GM21619 (cell line): ENCODE results near the gene IL1RAPL1.
"Not testable (repeated sequence)": the region's sequence is repeated elsewhere in the genome, so short reads cannot be mapped to it uniquely, and the experiment has no call there.

Source experiments
- ATAC-seq: cut with Tn5 transposase; IDR thresholded peaks from one replicate; pipeline ENCODE4 v1.9.1; 2021; ENCODE audit not compliant: unreplicated experiment

The IL1RAPL1 gene

DNA sequence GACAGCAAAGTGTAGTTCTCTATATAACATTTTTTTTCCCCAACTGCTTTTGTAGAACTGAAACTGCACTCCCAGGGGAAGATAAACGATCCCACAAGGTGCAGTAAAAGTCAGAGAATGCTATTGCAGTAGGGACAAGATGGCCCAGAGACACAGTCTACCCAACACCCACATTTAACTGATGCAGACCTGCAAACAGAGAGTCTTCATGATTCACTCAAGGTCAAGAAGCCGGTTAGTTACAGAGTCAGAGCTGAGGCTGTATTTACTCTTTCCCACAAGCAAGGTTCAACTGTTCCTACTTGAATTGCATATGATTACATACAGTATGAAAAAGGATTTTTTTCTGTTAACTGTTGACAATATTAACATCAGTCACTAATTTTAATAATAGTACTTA, 654.6 kb downstream of the IL1RAPL1 start:
- ATAC-seq, result no peak

GRCh38 chrX:29242856-29243255, 655.6 kb downstream of the IL1RAPL1 start:
- ATAC-seq, result no peak

DNA sequence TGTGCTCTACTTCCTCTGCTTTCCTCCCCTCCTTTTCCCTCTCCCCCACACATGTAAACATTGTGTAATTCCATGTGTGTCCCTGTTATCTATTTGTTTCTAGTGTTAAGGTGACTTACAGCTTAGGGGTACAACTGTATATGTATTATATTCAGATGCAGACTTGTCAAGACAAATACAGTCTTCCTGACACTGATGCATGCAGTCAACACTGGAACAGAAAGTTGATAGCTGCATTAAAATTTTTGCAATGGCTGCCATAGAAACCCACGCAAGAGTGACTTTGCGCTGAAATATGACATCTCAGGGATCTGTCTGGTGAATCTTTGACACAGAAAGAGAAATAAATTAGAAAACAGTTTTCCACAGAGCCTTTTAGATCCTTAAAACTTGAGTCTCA, 656.7 kb downstream of the IL1RAPL1 start:
- no peak for ATAC-seq

DNA sequence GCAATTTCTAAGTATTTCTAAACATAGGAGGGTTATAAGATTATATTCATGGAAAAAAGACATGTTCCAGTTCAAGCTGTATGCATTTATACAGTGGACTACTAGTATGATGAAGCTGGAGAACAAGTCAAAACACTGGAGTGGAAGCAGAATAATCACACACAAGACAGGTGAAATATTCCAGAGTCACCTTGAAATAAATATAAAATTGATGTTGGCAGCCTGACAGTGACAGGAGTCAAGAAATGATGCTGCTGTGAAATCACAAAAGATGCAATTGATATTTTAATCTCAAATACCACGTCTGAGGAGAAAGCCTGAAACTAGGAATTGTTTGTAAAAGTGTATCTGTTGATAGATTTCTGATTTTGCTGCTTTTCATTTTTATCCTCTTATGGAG, 667.3 kb downstream of the IL1RAPL1 start:
- ATAC-seq, result no peak

- ATAC-seq, result no peak
Observed at GRCh38 chrX:29257521-29257920, 670.3 kb downstream of the IL1RAPL1 start.

GRCh38 chrX:29269390-29269789, 682.1 kb downstream of the IL1RAPL1 start:
- ATAC-seq, result no peak

DNA sequence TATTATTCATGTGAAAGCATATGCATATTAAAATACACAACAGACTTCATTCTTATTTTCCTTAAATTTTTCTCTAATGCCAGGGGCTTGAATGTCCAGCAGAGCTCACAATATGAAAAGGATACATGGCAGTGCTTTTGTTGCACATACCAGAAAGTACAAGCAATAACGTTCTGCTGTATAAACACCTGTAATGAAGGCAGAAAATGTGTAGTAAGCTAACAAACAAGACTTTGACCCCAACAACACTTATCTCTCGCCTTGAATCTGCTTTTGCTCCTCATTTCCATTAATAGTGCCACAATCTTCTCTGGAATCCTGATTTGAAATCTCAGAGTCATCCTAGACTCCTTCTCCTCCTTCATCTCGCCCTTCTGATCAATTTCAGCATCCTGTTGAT, 687.3 kb downstream of the IL1RAPL1 start:
- ATAC-seq, result no peak

- no peak for ATAC-seq
Observed at GRCh38 chrX:29275928-29276327, 688.7 kb downstream of the IL1RAPL1 start.

DNA sequence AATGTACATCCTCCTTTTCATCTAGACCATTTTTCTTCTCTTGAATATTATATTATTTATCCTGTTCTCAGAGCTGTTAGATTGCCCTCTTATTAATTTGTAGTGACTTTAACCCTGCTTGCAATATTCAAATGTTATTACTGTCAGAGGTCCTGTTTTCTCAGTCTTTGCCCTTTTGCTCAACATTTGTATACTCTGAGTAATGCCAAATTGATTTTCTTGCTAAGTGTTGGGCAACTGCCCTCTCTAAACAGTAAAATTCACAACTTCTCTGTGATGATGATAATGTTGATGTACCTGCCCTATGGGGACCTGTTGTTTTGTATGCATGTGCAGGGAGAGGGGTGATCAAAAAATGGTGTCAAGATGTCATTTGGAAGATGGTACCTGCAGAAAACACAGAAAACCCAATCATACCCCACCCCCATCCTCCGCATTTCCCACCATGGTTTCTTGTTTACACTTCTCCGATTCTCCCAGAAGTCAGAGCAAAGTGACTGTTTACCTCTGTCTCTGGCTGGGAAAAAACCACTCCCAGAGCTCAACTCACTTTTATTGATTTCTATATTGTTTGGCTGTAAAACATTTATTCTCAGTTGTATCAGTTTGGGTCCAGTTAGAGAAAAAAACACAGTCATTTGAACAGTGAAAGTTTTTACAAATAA, 694.0 kb downstream of the IL1RAPL1 start:
- no peak for ATAC-seq

- no peak for ATAC-seq
Observed at GRCh38 chrX:29285664-29286063, 698.4 kb downstream of the IL1RAPL1 start.

GRCh38 chrX:29295987-29296680, 708.9 kb downstream of the IL1RAPL1 start:
- no peak for ATAC-seq

DNA sequence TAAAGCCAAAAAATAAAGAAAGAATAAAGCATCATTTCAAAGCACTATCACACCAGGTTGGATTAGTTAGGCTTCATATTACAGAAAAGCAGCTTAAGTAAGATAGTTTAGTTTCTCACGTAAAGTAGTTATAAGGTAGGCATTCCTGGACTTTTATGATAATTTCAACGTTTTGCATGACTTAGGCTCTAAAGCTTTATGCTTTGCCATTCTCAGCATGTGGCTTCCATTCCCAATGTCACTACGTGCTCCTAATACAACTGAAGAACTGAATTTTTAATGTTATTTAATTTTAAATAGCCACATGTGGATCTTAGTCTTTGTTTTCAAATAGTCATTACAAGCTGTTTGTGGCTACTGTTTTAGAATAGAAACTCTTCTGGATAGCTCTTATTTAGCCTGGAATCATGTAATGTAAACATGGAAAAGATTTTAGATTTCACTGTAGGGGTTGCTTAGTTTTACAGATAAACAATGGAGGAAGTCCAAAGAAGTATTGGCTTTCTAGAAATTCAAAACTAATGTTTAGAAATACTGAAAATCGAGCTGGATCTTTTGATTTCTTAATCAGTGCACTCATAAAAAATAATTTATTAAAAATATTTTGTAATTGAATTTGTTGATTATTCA, 710.0 kb downstream of the IL1RAPL1 start:
- ATAC-seq, result no peak

GRCh38 chrX:29299684-29300083, 712.4 kb downstream of the IL1RAPL1 start:
- no peak for ATAC-seq

DNA sequence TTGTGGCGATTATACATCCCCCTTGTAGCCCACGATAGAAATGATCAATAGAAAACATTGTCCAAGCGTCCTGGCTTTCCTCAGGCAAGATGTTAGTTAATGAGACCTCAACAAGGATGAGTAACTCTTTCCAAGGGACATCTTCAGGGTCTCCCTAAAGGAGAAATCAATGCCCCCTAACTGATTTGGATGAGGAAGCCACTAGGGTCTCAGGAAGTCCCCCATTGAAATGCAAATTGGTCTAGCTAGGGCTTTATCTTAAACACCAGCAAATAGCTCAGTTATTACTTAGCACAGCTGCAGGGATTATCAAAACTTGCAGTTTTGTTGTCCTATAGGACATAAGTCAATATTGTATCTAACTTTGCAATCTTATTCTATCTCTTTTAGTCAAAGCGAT, 721.5 kb downstream of the IL1RAPL1 start:
- ATAC-seq, result no peak

GRCh38 chrX:29315931-29316330, 728.7 kb downstream of the IL1RAPL1 start:
- ATAC-seq, result no peak

DNA sequence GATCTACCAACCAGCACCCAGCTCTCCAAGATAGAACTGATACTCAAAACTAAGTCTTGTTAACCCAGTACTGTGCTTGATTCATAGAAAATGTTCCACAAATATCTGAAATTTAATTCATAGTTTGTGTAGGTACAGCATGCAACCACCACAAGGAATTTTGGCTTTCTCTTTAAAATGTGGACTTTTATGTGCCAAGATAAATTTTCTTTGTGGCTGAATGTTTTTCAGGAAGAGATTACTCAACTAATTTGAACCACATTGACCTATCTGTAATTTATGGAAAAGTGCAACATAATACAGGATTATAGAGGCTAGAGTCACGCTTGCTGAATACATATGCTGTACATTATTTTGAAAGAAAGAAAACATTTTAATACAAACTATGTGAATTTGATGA, 730.8 kb downstream of the IL1RAPL1 start:
- ATAC-seq, result no peak

DNA sequence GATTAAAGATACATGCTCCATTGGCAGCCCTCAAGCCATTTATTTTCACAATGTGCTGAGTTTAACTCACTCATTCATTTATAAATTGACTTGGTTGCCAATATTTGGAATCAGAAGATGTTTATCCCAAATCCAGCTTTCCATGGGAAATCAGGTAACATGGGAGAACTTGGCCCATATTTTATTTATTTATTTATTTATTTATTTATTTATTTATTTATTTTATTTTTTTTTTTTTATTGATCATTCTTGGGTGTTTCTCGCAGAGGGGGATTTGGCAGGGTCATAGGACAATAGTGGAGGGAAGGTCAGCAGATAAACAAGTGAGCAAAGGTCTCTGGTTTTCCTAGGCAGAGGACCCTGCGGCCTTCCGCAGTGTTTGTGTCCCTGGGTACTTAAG, 745.2 kb downstream of the IL1RAPL1 start:
- ATAC-seq, result not testable (repeated sequence)

DNA sequence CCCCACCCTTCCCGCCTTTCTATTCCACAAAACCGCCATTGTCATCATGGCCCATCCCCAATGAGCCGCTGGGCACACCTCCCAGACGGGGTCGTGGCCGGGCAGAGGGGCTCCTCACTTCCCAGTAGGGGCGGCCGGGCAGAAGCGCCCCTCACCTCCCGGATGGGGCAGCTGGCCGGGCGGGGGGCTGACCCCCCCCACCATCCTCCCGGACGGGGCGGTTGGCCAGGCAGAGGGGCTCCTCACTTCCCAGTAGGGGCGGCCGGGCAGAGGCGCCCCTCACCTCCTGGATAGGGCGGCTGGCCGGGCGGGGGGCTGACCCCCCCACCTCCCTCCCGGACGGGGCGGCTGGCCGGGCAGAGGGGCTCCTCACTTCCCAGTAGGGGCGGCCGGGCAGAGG, 745.8 kb downstream of the IL1RAPL1 start:
- not testable (repeated sequence) for ATAC-seq

DNA sequence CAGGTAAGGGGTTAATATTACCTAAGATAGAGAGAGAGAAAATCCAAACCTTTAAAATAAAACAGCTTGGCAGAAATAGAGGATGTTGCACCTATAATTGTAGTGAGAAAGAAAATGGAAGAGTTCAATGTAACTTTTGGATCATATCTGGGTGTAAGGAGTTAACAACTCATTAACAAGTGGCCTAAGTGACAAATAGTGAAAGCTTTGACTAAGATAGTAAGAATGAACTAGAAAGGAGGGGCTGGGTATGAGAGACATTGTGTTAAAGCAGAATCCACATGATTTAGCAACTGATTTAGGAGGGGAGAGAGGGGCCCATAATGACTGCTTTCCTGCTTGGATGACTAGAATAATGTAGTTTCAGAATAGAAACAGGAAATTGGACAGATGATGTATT, 761.0 kb downstream of the IL1RAPL1 start:
- peak; percentile 69 for ATAC-seq

GRCh38 chrX:29359276-29359675, 772.0 kb downstream of the IL1RAPL1 start:
- ATAC-seq, result no peak

DNA sequence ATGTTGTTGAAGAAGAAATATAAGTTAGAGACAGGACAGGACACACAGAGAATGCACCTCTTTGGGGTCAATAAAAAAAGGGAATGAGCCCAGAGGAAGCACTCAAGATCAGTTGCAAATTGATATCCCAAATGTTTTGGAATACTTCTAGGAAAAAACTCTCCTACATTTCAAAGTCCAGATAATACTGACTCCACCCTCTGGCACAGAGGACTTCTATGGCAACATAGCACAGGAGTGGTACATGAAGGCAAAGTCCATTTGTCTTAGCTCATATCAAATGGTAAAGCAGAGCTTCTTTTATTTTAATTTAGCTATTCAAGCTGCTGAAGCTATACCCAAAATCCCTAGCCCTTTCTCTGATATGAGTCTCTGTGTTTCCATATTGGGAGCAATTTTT, 787.5 kb downstream of the IL1RAPL1 start:
- ATAC-seq, result not testable (repeated sequence)

DNA sequence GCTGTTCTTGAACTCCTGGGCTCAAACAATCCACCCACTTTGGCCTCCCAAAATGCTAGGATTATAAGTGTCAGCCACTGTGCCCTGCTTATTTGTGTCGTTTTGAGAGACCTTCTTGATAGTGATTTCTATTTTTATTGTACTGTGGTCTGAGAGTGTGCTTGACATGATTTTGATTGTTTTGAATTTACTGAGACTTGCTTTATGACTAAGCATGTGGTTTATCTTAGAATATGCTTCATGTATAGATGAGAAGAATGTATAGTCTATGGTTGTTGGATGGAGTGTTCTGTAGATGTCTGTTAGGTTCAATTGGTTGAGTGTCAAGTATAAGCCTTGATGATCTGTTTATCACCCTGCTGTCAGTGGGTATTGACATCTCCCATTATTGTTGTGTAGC, 789.3 kb downstream of the IL1RAPL1 start:
- no peak for ATAC-seq
